ENCODE measurements around the gene SNX18.

The SNX18 gene

DNA sequence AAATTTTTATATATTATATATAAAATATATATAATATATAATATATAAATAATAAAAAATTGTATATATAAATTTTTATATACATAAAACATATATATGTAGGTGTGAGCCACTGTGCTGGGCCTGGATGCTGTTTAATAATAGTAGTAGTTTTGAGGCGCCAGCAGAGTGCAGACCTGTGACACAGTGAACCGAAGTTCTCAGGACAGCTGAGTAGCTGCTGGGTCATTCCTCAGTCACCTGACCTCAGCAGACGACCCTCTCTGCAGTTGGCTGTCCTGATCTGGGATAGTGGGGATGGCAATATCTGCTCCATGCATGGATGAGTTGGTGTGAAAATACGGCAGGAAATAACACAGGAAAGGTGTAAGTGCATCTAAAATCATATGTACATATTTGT is 3.3 kb upstream of the SNX18 start:
- TF ChIP-seq, protein P1, sequence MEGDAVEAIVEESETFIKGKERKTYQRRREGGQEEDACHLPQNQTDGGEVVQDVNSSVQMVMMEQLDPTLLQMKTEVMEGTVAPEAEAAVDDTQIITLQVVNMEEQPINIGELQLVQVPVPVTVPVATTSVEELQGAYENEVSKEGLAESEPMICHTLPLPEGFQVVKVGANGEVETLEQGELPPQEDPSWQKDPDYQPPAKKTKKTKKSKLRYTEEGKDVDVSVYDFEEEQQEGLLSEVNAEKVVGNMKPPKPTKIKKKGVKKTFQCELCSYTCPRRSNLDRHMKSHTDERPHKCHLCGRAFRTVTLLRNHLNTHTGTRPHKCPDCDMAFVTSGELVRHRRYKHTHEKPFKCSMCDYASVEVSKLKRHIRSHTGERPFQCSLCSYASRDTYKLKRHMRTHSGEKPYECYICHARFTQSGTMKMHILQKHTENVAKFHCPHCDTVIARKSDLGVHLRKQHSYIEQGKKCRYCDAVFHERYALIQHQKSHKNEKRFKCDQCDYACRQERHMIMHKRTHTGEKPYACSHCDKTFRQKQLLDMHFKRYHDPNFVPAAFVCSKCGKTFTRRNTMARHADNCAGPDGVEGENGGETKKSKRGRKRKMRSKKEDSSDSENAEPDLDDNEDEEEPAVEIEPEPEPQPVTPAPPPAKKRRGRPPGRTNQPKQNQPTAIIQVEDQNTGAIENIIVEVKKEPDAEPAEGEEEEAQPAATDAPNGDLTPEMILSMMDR (IDR thresholded peaks at IDR 0.05; ENCODE audit: borderline replicate concordance, insufficient read depth, low read depth, low read length), result no peak
- H3K4me3 ChIP-seq (ENCODE audit: low read depth, low read length), result no peak overlapping the region

DNA sequence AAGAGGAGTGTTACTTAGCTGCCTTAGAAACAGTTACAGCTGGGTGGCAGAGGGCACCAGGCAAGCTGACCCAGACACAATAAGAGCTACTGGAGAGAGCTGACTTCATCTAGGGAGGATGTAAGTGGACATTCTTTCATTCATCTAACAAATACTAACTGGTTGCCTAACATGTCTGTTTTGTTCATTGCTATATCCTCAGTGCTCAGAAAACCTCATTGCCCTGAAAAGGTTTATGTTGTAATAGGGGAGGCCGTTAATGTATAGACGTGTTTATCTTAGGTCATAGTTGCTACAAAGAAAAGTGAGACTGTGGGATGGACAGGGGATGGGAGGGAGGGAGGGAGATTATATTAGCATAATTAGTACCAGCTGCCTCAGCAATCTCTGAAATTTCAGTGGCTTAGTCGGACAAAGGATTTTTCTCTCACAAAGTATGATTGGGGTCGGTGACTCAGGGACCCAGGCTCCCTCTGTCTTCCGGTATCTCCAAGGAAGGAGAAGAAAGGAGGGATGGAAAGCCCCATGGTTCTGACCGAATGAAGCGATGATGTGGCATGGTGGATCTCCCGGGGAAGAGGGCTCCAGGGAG is 2.6 kb upstream of the SNX18 start:
- TF ChIP-seq, protein P1 (IDR thresholded peaks at IDR 0.05; ENCODE audit: borderline replicate concordance, insufficient read depth, low read depth, low read length), result no peak
- no peak overlapping the region for H3K4me3 ChIP-seq (ENCODE audit: low read depth, low read length)

DNA sequence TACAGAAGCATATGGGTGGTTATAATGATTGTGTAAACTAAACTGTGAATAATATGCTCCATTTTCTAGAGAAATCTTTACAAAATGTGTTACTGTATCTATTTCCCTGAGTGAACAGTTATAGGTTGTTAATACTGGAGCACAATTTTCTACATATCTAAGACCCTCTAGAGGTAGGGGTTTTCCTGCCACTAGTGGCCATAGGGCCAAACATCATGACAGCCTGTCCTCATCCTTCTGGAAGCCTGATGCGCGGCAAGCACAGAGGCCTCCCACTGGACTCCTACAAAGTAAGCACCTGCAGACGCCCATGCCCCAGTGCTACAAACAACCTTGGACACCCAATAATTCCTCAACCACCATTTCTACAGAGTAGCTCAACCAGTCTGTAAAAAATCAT is 1.9 kb upstream of the SNX18 start:
- TF ChIP-seq, protein P1 (IDR thresholded peaks at IDR 0.05; ENCODE audit: borderline replicate concordance, insufficient read depth, low read depth, low read length), result no peak
- no peak overlapping the region for H3K4me3 ChIP-seq (ENCODE audit: low read depth, low read length)

DNA sequence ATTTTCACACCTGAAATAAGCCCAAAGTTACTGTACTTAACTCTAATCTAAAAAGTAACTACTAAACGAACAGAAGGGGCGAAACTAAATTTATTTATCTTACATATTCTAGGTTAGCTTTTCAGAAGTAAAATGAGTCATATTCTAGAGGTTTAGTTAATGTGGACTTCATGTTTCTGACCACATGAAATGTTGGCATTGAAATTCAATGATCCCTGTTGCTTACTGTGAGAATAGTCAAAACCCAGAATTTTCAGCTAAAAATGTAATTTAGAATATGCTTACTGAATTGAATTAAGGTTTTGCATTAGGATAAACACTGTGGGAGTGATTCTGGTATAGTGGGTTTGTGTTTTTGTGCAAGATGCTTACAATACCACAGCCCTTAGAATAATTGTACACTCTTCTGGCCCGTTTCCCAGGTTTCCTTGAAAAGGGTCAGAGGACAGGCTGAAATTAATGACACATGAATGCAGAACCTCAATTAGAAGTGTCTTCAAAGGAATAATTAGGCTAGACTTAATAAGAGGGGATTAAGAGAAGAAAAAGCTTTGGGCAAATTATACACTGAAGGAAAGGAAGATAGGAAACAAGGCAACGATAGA is 1.4 kb upstream of the SNX18 start:
- TF ChIP-seq, protein P1 (IDR thresholded peaks at IDR 0.05; ENCODE audit: borderline replicate concordance, insufficient read depth, low read depth, low read length), result no peak

DNA sequence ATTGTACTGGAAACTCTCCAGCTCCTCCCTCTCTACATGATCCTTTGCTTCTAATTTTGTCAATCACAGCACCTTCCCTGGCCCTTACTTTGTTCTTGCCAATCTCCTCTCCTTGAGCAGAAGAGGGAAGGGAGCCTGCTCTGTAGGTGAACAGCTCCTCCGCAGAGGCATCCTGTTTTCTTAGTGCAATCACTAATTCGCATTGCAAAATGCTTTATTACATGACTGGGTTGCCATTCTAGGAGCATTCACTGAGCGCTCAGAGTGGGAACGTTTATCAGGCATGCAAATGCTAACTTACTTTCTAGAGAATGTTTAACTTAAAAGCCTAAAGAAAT is 416 bp upstream of the SNX18 start:
- H3K4me3 ChIP-seq (ENCODE audit: low read depth, low read length), result no peak overlapping the region

More for the DNA sequence above, 1.4 kb upstream of the SNX18 start:
- no peak overlapping the region for H3K4me3 ChIP-seq (ENCODE audit: low read depth, low read length)

DNA sequence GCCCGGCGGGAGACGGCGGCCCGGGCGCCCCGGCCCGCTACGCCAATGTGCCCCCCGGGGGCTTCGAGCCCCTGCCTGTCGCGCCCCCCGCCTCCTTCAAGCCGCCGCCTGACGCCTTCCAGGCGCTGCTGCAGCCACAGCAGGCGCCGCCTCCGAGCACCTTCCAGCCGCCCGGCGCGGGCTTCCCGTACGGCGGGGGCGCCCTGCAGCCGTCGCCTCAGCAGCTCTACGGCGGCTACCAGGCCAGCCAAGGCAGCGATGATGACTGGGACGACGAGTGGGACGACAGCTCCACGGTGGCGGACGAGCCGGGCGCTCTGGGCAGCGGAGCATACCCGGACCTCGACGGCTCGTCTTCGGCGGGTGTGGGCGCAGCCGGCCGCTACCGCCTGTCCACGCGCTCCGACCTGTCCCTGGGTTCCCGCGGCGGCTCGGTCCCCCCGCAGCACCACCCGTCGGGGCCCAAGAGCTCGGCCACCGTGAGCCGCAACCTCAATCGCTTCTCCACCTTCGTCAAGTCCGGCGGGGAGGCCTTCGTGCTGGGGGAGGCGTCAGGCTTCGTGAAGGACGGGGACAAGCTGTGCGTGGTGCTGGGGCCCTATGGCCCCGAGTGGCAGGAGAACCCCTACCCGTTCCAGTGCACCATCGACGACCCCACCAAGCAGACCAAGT is 723 bp downstream of the SNX18 start:
- H3K4me3 ChIP-seq (ENCODE audit: low read depth, low read length), result peak overlapping the region; percentile 57
- TF ChIP-seq, protein P1 (IDR thresholded peaks at IDR 0.05; ENCODE audit: borderline replicate concordance, insufficient read depth, low read depth, low read length), result no peak

More for the DNA sequence above, 416 bp upstream of the SNX18 start:
- TF ChIP-seq, protein P1 (IDR thresholded peaks at IDR 0.05; ENCODE audit: borderline replicate concordance, insufficient read depth, low read depth, low read length), result no peak
